Ascending aorta (tissue), 2 donors: ENCODE results near the gene EHBP1. TPM values are rescaled to one million over a fixed set of nuclear protein-coding genes. Genes with fewer than 3 reads are reported as not detected.

Experiments used
- DNase-seq, 2 donors: peaks; one replicate each; pipeline ENCODE4 v3.0.0-alpha.2; 2019; ENCODE audit warnings: low spot score in 2 of 2
- H3K27ac ChIP-seq, 2 donors: fragments of 200-600 bp; sonication (generic); one replicate each; pipeline ENCODE4 v1.5.1; 2016 to 2017; ENCODE audit warnings: mild to moderate bottlenecking in 1 of 2
- H3K27me3 ChIP-seq: fragments of 200-600 bp; sonication (generic); one replicate; pipeline ENCODE4 v1.5.1; 2017
- H3K36me3 ChIP-seq, 2 donors: fragments of 200-600 bp; sonication (generic); one replicate each; pipeline ENCODE4 v1.5.1; 2016
- H3K4me1 ChIP-seq, 2 donors: fragments of 200-600 bp; sonication (generic); one replicate each; pipeline ENCODE4 v1.5.1; 2016 to 2017; ENCODE audit warnings: mild to moderate bottlenecking in 1 of 2
- H3K4me3 ChIP-seq, 2 donors: fragments of 200-600 bp; sonication (generic); one replicate each; pipeline ENCODE4 v1.5.1; 2016 to 2017; ENCODE audit warnings: mild to moderate bottlenecking in 1 of 2
- H3K9me3 ChIP-seq, 2 donors: fragments of 200-600 bp; sonication (generic); one replicate each; pipeline ENCODE4 v1.5.1; 2016
- CTCF ChIP-seq, 3 experiments: fragments of 200-600 bp in 2 of 3; fragments of 450-650 bp in 1 of 3; sonication (generic) in 2 of 3; IDR thresholded peaks; one replicate each; pipeline ENCODE4 v1.5.1; 2016 to 2019; ENCODE audit warnings: antibody characterized with exemption in 3 of 3, mild to moderate bottlenecking in 1 of 3, moderate library complexity in 1 of 3
- intact Hi-C: fragments of 100-400 bp; cut with DNase I; formaldehyde crosslinking; loops from one replicate; pipeline ENCODE4 v1.15.1; 2023
- total RNA-seq: library from RNA; depleted of rRNA; stranded (reverse); fragments of >200 nt; gene quantifications from one replicate; pipeline ENCODE4 v1.1.0, GENCODE V29; 2016

The EHBP1 gene
- total RNA-seq, 1 donor from 2014 or later: 19.9 TPM

- Histone ChIP-seq H3K4me1 (peaks cover 0 to 8% of the 10 kb centered on the region in 2 donors), H3K36me3 (no peaks in the 10 kb centered on the region), H3K4me3 (no peak overlapping the region), H3K27ac (peak overlapping the region in 1 of 2 donors; percentile 73), H3K27me3 (no peaks in the 10 kb centered on the region), H3K9me3 (no peaks in the 10 kb centered on the region)
- no peak for TF ChIP-seq CTCF (IDR thresholded peaks at IDR 0.05)
- intact Hi-C loops: no loop called here
- DNase-seq: no peak
Observed at GRCh38 chr2:63000801-63001200, 295.3 kb downstream of the EHBP1 start.

- Histone ChIP-seq H3K27ac (no peak overlapping the region), H3K36me3 (no peaks in the 10 kb centered on the region)
Observed at GRCh38 chr2:63001576-63001975, 296.1 kb downstream of the EHBP1 start.

GRCh38 chr2:63003351-63003750 lies 297.8 kb downstream of the EHBP1 start:
- H3K36me3 ChIP-seq: no peaks in the 10 kb centered on the region
- no peaks in the 10 kb centered on the region for H3K9me3 ChIP-seq
- no peak overlapping the region for H3K4me3 ChIP-seq
- no peak overlapping the region for H3K27ac ChIP-seq
- no peaks in the 10 kb centered on the region for H3K27me3 ChIP-seq
- TF ChIP-seq CTCF (IDR thresholded peaks at IDR 0.05): no peak
- intact Hi-C loops: no loop called here
- DNase-seq: no peak
- H3K4me1 ChIP-seq: peaks cover 0 to 8% of the 10 kb centered on the region in 2 donors

More at GRCh38 chr2:63001576-63001975, 296.1 kb downstream of the EHBP1 start:
- DNase-seq: no peak
- H3K27me3 ChIP-seq: no peaks in the 10 kb centered on the region
- no peaks in the 10 kb centered on the region for H3K9me3 ChIP-seq
- TF ChIP-seq CTCF (IDR thresholded peaks at IDR 0.05): no peak
- no peak overlapping the region for H3K4me3 ChIP-seq
- H3K4me1 ChIP-seq: peaks cover 0 to 8% of the 10 kb centered on the region in 2 donors
- intact Hi-C loops: no loop called here

- Histone ChIP-seq H3K9me3 (no peaks in the 10 kb centered on the region), H3K27ac (no peak overlapping the region), H3K27me3 (no peaks in the 10 kb centered on the region), H3K4me1 (no peaks in the 10 kb centered on the region), H3K4me3 (no peak overlapping the region), H3K36me3 (no peaks in the 10 kb centered on the region)
- no peak for TF ChIP-seq CTCF (IDR thresholded peaks at IDR 0.05)
- DNase-seq: no peak
- intact Hi-C loops: no loop called here
Observed at GRCh38 chr2:63007813-63008458, 302.4 kb downstream of the EHBP1 start.

- Histone ChIP-seq H3K4me3 (no peak overlapping the region), H3K27me3 (no peaks in the 10 kb centered on the region), H3K36me3 (peaks cover 0 to 4% of the 10 kb centered on the region in 2 donors), H3K9me3 (no peaks in the 10 kb centered on the region), H3K4me1 (no peaks in the 10 kb centered on the region), H3K27ac (no peak overlapping the region)
- TF ChIP-seq CTCF (IDR thresholded peaks at IDR 0.05): no peak
- intact Hi-C loops: no loop called here
- no peak for DNase-seq
Observed at GRCh38 chr2:63008838-63009237, 303.3 kb downstream of the EHBP1 start.
